SK-N-SH (cell line): Measurements from ENCODE around the gene CRIP3. TPM values are rescaled to one million over a fixed set of nuclear protein-coding genes. Genes with fewer than 3 reads are reported as not detected.

Experiments
- CTCF ChIA-PET: fragments of 300-600, 350-600 bp; formaldehyde crosslinking; extraction: SDS; loops from one replicate; lab custom pipeline; 2021; lab: Yijun Ruan, JAX
- POLR2A ChIA-PET: fragments of 350-600 bp; sonication (Branson Sonifier 250); formaldehyde crosslinking; extraction: SDS; loops from one replicate; lab custom pipeline; 2020; ENCODE audit warnings: antibody characterized with exemption, inconsistent platforms; lab: Yijun Ruan, JAX
- DNase-seq: peaks from one replicate; pipeline ENCODE4 v3.0.0; 2012
- H2AFZ ChIP-seq: fragments of 200-600 bp; sonication (generic); 2 replicates; pipeline ENCODE4 v1.8.1; 2016; ENCODE audit warnings: antibody characterized with exemption, mild to moderate bottlenecking, low read depth
- H3F3A ChIP-seq: fragments of 200-600 bp; sonication (generic); replicated peaks from 2 replicates; pipeline ENCODE3; 2016; ENCODE audit warnings: antibody characterized with exemption, mild to moderate bottlenecking; ENCODE audit not compliant: insufficient read depth
- H3K27ac ChIP-seq, 2 experiments: fragments of 200-500 bp in 1 of 2; fragments of 200-600 bp in 1 of 2; sonication (Bioruptor generic) in 1 of 2; sonication (generic), shearing (Covaris generic) in 1 of 2; 2 replicates each; pipeline versions ENCODE4 v1.5.1 to v1.6.1; 2014 to 2016; ENCODE audit warnings: low read depth in 2 of 2, inconsistent platforms in 1 of 2, low read length in 1 of 2, mild to moderate bottlenecking in 1 of 2, mixed read lengths in 1 of 2
- H3K27me3 ChIP-seq: fragments of 200-600 bp; sonication (generic), shearing (Covaris generic); 2 replicates; pipeline ENCODE4 v1.6.1; 2016; ENCODE audit warnings: mixed run types; ENCODE audit not compliant: insufficient read depth
- H3K36me3 ChIP-seq, 2 experiments: fragments of 200-500 bp in 1 of 2; fragments of 200-600 bp in 1 of 2; sonication (Bioruptor generic) in 1 of 2; sonication (generic) in 1 of 2; replicated peaks in 1 of 2; 2 replicates each; pipeline versions ENCODE3 to v1.5.1; 2014 to 2016; ENCODE audit warnings: low read length in 1 of 2, mild to moderate bottlenecking in 1 of 2; ENCODE audit not compliant: insufficient read depth in 2 of 2, control insufficient read depth in 1 of 2
- H3K4me1 ChIP-seq, 2 experiments: fragments of 200-500 bp in 1 of 2; fragments of 200-600 bp in 1 of 2; sonication (Bioruptor generic) in 1 of 2; sonication (generic), shearing (Covaris generic) in 1 of 2; 2 replicates each; pipeline versions ENCODE4 v1.5.1 to v1.6.1; 2014 to 2016; ENCODE audit warnings: low read depth in 1 of 2, low read length in 1 of 2, mixed run types in 1 of 2; ENCODE audit not compliant: insufficient read depth in 2 of 2, control insufficient read depth in 1 of 2
- H3K4me2 ChIP-seq: fragments of 200-600 bp; sonication (generic), shearing (Covaris generic); 2 replicates; pipeline ENCODE4 v1.6.1; 2017; ENCODE audit warnings: mixed run types
- H3K4me3 ChIP-seq, 2 experiments: fragments of 200-500 bp in 1 of 2; fragments of 200-600 bp in 1 of 2; sonication (Bioruptor generic) in 1 of 2; sonication (generic), shearing (Covaris generic) in 1 of 2; 2 replicates each; pipeline versions ENCODE4 v1.5.1 to v1.8.1; 2014 to 2016; ENCODE audit warnings: low read depth in 2 of 2, inconsistent platforms in 1 of 2, low read length in 1 of 2, mild to moderate bottlenecking in 1 of 2, mixed read lengths in 1 of 2, moderate library complexity in 1 of 2
- H3K79me2 ChIP-seq: fragments of 200-600 bp; sonication (generic); 2 replicates; pipeline ENCODE4 v1.8.1; 2017; ENCODE audit warnings: mild to moderate bottlenecking; ENCODE audit not compliant: insufficient read depth
- H3K9ac ChIP-seq: fragments of 200-600 bp; sonication (generic); 2 replicates; pipeline ENCODE4 v1.6.1; 2017; ENCODE audit warnings: mixed run types
- H3K9me2 ChIP-seq: fragments of 200-600 bp; sonication (generic); 2 replicates; pipeline ENCODE4 v1.6.1; 2017; ENCODE audit warnings: mixed run types
- H3K9me3 ChIP-seq: fragments of 200-600 bp; sonication (generic); 2 replicates; pipeline ENCODE4 v1.6.1; 2017; ENCODE audit warnings: mixed run types, mild to moderate bottlenecking, moderate library complexity
- H4K20me1 ChIP-seq: fragments of 200-600 bp; sonication (generic); 2 replicates; pipeline ENCODE4 v1.6.1; 2017; ENCODE audit warnings: mild to moderate bottlenecking, mixed run types; ENCODE audit not compliant: insufficient read depth
- FOSL2 ChIP-seq: IDR thresholded peaks from 2 replicates; pipeline ENCODE4 v1.4.0; 2012; ENCODE audit warnings: low read depth, mild to moderate bottlenecking, moderate library complexity, borderline replicate concordance
- FOXJ3 ChIP-seq: sonication (generic); formaldehyde crosslinking; IDR thresholded peaks from 2 replicates; pipeline ENCODE4 v1.5.1; 2020; ENCODE audit warnings: mild to moderate bottlenecking, missing genetic modification reagents
- GATA2 ChIP-seq: sonication (generic); formaldehyde crosslinking; IDR thresholded peaks from 2 replicates; pipeline ENCODE4 v1.5.0; 2020; ENCODE audit warnings: mild to moderate bottlenecking, missing genetic modification reagents
- JUND ChIP-seq: IDR thresholded peaks from 2 replicates; pipeline ENCODE4 v1.4.0; 2012
- MXI1 ChIP-seq: IDR thresholded peaks from 2 replicates; pipeline ENCODE4 v1.6.1; 2012; ENCODE audit warnings: mild to moderate bottlenecking, low read depth, low read length, improper control_type of control experiment
- NRF1 ChIP-seq: IDR thresholded peaks from 2 replicates; pipeline ENCODE4 v1.6.1; 2012; ENCODE audit warnings: low read depth, mild to moderate bottlenecking, low read length
- POLR2AphosphoS5 ChIP-seq: IDR thresholded peaks from 2 replicates; pipeline ENCODE4 v1.6.1; 2012; ENCODE audit warnings: low read depth, low read length
- RAD21 ChIP-seq: IDR thresholded peaks from 2 replicates; pipeline ENCODE4 v1.6.1; 2012; ENCODE audit warnings: mild to moderate bottlenecking, low read length
- RCOR1 ChIP-seq: fragments of 150-350 bp; IDR thresholded peaks from 2 replicates; pipeline ENCODE4 v1.6.1; 2017; ENCODE audit warnings: antibody characterized with exemption, low read length
- RXRA ChIP-seq: IDR thresholded peaks from 2 replicates; pipeline ENCODE4 v1.4.0; 2012; ENCODE audit warnings: low read depth, mild to moderate bottlenecking, borderline replicate concordance
- SIN3A ChIP-seq: IDR thresholded peaks from 2 replicates; pipeline ENCODE4 v1.6.1; 2012; ENCODE audit warnings: low read depth, mild to moderate bottlenecking, low read length, moderate library complexity, borderline replicate concordance
- SMC3 ChIP-seq: IDR thresholded peaks from 2 replicates; pipeline ENCODE4 v1.6.1; 2012; ENCODE audit warnings: low read depth, low read length, improper control_type of control experiment
- USF2 ChIP-seq: fragments of 150-350 bp; IDR thresholded peaks from 2 replicates; pipeline ENCODE4 v1.6.1; 2017; ENCODE audit warnings: antibody characterized with exemption, low read length, low read depth, borderline replicate concordance
- YY1 ChIP-seq: IDR thresholded peaks from 2 replicates; pipeline ENCODE4 v1.4.0; 2012; ENCODE audit warnings: low read depth, mild to moderate bottlenecking
- ZBTB33 ChIP-seq: IDR thresholded peaks from 2 replicates; pipeline ENCODE4 v1.4.0; 2012; ENCODE audit warnings: low read depth, borderline replicate concordance
- whole genome bisulfite sequencing: methylation state at CpG from one replicate; pipeline ENCODE4 v1.1.6; 2017; ENCODE audit warnings: low lambda C conversion rate; 5-methylcytosine and 5-hydroxymethylcytosine counted together
- polyA plus RNA-seq, 3 experiments: library from polyadenylated mRNA; depleted of rRNA; stranded (reverse); fragments of >200 nt; gene quantifications; 2 replicates each; pipeline ENCODE4 v1.2.3, GENCODE V29; 2012

The CRIP3 gene
- polyA plus RNA-seq, 1 of the 3 experiments (the other 2 are of a cell fraction), result not detected

GRCh38 chr6:43282636-43283513 is 25.8 kb downstream of the CRIP3 start:
- WGBS, result 82% methylated on average over 23 of the region's 32 CpGs
- H3K36me3 ChIP-seq, result no peaks in the 10 kb centered on the region
- H2AFZ ChIP-seq, result no peak overlapping the region
- H3K9me2 ChIP-seq, result no peaks in the 10 kb centered on the region
- CTCF ChIA-PET, result no interaction called here
- POLR2A ChIA-PET, result no interaction called here
- H3K4me2 ChIP-seq, result no peak overlapping the region
- DNase-seq, result no peak
- H4K20me1 ChIP-seq, result no peaks in the 10 kb centered on the region
- no peaks in the 10 kb centered on the region for H3K4me1 ChIP-seq
- H3F3A ChIP-seq, result no peaks in the 10 kb centered on the region
- no peak overlapping the region for H3K9ac ChIP-seq
- no peak overlapping the region for H3K4me3 ChIP-seq
- H3K9me3 ChIP-seq, result no peaks in the 10 kb centered on the region
- no peak overlapping the region for H3K27ac ChIP-seq
- no peaks in the 10 kb centered on the region for H3K27me3 ChIP-seq
- TF ChIP-seq RCOR1 (no peak), RXRA (no peak), SMC3 (no peak), FOSL2 (no peak), USF2 (no peak), SIN3A (no peak), POLR2AphosphoS5 (no peak), MXI1 (no peak), GATA2 (CRISPR knock-in tag) (no peak), YY1 (no peak), NRF1 (no peak), RAD21 (no peak), JUND (no peak)
- H3K79me2 ChIP-seq, result no peaks in the 10 kb centered on the region

- no peaks in the 10 kb centered on the region for H3K9me3 ChIP-seq
- no peaks in the 10 kb centered on the region for H3K9me2 ChIP-seq
- no peaks in the 10 kb centered on the region for H3K4me1 ChIP-seq
- no peaks in the 10 kb centered on the region for H3K79me2 ChIP-seq
- no peak for DNase-seq
- H3K4me2 ChIP-seq, result no peak overlapping the region
- H3K27me3 ChIP-seq, result no peaks in the 10 kb centered on the region
- H3K36me3 ChIP-seq, result no peaks in the 10 kb centered on the region
- POLR2A ChIA-PET, result no interaction called here
- H3K9ac ChIP-seq, result no peak overlapping the region
- no peak overlapping the region for H2AFZ ChIP-seq
- H4K20me1 ChIP-seq, result no peaks in the 10 kb centered on the region
- CTCF ChIA-PET, result interaction anchor here (0.6 kb wide), 1 partner anchor 326 kb away, joined by 3 read pairs; no protein-coding TSS in a partner anchor
- TF ChIP-seq ZBTB33 (no peak), FOXJ3 (CRISPR knock-in tag) (no peak), RAD21 (no peak)
- no peak overlapping the region for H3K27ac ChIP-seq
- WGBS, result 82% methylated on average over 9 of the region's 9 CpGs
- H3K4me3 ChIP-seq, result no peak overlapping the region
- H3F3A ChIP-seq, result no peaks in the 10 kb centered on the region
Observed at GRCh38 chr6:43282060-43282459, 26.6 kb downstream of the CRIP3 start.
